Transverse colon (tissue), 4 donors: ENCODE measurements around the gene AKAP6.

Experiments used
- CTCF ChIP-seq, 5 experiments: fragments of 200-600 bp in 3 of 5; fragments of 450-650 bp in 2 of 5; sonication (generic) in 3 of 5; IDR thresholded peaks; 1 replicate in 2 of 5; 2 replicates in 3 of 5; pipeline ENCODE4 v1.5.1; 2016 to 2017; ENCODE audit warnings: antibody characterized with exemption in 5 of 5, inconsistent platforms in 3 of 5, mild to moderate bottlenecking in 2 of 5, moderate library complexity in 1 of 5
- POLR2AphosphoS5 ChIP-seq, 3 donors: sonication (generic); formaldehyde crosslinking; IDR thresholded peaks; one replicate each; pipeline ENCODE4 v1.6.1; 2016; ENCODE audit warnings: antibody characterized with exemption in 3 of 3

GRCh38 chr14:32457213-32457920 is 128.3 kb downstream of the AKAP6 start:
- TF ChIP-seq CTCF (IDR thresholded peaks at IDR 0.05) (no peak), POLR2AphosphoS5 (IDR thresholded peaks at IDR 0.05) (peak; percentile 88 to 97 (median 89))
